Adrenal gland (tissue), 5 donors: ENCODE data around the gene LIPG.

Experiments used
- POLR2A ChIP-seq, 2 donors: fragments of 450-650 bp; IDR thresholded peaks; one replicate each; pipeline ENCODE4 v1.6.1; 2017; ENCODE audit warnings: antibody characterized with exemption in 2 of 2, mild to moderate bottlenecking in 2 of 2, moderate library complexity in 1 of 2
- TF ChIP-seq, protein P1 (sequence below), 6 experiments: fragments of 450-650 bp in 4 of 6; fragments of 200-600 bp in 2 of 6; sonication (generic) in 1 of 6; IDR thresholded peaks; 1 replicate in 5 of 6; 2 replicates in 1 of 6; pipeline versions ENCODE4 v1.5.1 to v1.8.0; 2016 to 2021; ENCODE audit warnings: antibody characterized with exemption in 6 of 6, mild to moderate bottlenecking in 2 of 6, moderate library complexity in 1 of 6
- donor health status: DM: no; HTN: no; CAD: no.

- TF ChIP-seq, protein P1, sequence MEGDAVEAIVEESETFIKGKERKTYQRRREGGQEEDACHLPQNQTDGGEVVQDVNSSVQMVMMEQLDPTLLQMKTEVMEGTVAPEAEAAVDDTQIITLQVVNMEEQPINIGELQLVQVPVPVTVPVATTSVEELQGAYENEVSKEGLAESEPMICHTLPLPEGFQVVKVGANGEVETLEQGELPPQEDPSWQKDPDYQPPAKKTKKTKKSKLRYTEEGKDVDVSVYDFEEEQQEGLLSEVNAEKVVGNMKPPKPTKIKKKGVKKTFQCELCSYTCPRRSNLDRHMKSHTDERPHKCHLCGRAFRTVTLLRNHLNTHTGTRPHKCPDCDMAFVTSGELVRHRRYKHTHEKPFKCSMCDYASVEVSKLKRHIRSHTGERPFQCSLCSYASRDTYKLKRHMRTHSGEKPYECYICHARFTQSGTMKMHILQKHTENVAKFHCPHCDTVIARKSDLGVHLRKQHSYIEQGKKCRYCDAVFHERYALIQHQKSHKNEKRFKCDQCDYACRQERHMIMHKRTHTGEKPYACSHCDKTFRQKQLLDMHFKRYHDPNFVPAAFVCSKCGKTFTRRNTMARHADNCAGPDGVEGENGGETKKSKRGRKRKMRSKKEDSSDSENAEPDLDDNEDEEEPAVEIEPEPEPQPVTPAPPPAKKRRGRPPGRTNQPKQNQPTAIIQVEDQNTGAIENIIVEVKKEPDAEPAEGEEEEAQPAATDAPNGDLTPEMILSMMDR (IDR thresholded peaks at IDR 0.05) = no peak
- TF ChIP-seq POLR2A (IDR thresholded peaks at IDR 0.05) = no peak
Observed at GRCh38 chr18:49561289-49562193, at the start of gene LIPG.
